Measurements from ENCODE around the gene CD84.
"Not testable (repeated sequence)": the region's sequence is repeated elsewhere in the genome, so short reads cannot be mapped to it uniquely, and the experiment has no call there.

Gene CD84

GRCh38 chr1:160610569-160611242 lies 31.4 kb upstream of the CD84 start:
- DNase-seq, result no peak

GRCh38 chr1:160608941-160609340 lies 29.6 kb upstream of the CD84 start:
- DNase-seq, result no peak

- no peak for DNase-seq
Observed at GRCh38 chr1:160608514-160608913, 29.2 kb upstream of the CD84 start.

- no peak for DNase-seq
Observed at GRCh38 chr1:160608057-160608456, 28.8 kb upstream of the CD84 start.

GRCh38 chr1:160607672-160608032 lies 28.4 kb upstream of the CD84 start:
- no peak for DNase-seq

- peak; percentile 77 for DNase-seq
Observed at GRCh38 chr1:160607011-160607671, 27.8 kb upstream of the CD84 start.

GRCh38 chr1:160606611-160607010 lies 27.3 kb upstream of the CD84 start:
- DNase-seq, result no peak

GRCh38 chr1:160605792-160606479 lies 26.6 kb upstream of the CD84 start:
- DNase-seq, result no peak

GRCh38 chr1:160605205-160605604 lies 25.9 kb upstream of the CD84 start:
- no peak for DNase-seq

- no peak for DNase-seq
Observed at GRCh38 chr1:160597705-160598104, 18.4 kb upstream of the CD84 start.

- no peak for DNase-seq
Observed at GRCh38 chr1:160597051-160597450, 17.8 kb upstream of the CD84 start.

GRCh38 chr1:160590488-160590887 lies 11.2 kb upstream of the CD84 start:
- DNase-seq, result no peak

- DNase-seq, result no peak
Observed at GRCh38 chr1:160588468-160588867, 9.2 kb upstream of the CD84 start.

GRCh38 chr1:160584784-160585183 lies 5.5 kb upstream of the CD84 start:
- no peak for DNase-seq

GRCh38 chr1:160582976-160583375 lies 3.7 kb upstream of the CD84 start:
- DNase-seq, result not testable (repeated sequence)

GRCh38 chr1:160581961-160582360 lies 2.7 kb upstream of the CD84 start:
- DNase-seq, result no peak

GRCh38 chr1:160580221-160580812 lies 1.0 kb upstream of the CD84 start:
- no peak for DNase-seq

GRCh38 chr1:160578525-160579191 lies 638 bp downstream of the CD84 start:
- no peak for DNase-seq

- no peak for DNase-seq
Observed at GRCh38 chr1:160578175-160578524, 1.1 kb downstream of the CD84 start.

- no peak for DNase-seq
Observed at GRCh38 chr1:160577671-160578070, 1.6 kb downstream of the CD84 start.

GRCh38 chr1:160576884-160577283 lies 2.4 kb downstream of the CD84 start:
- no peak for DNase-seq

- DNase-seq, result no peak
Observed at GRCh38 chr1:160576390-160576789, 2.9 kb downstream of the CD84 start.

GRCh38 chr1:160575112-160575664 lies 4.1 kb downstream of the CD84 start:
- DNase-seq, result no peak
